Cardiac fibroblast (primary cell): ENCODE data around the gene ARRDC3.

Experiments
- DNase-seq, 2 donors: peaks; one replicate each; pipeline versions ENCODE4 v3.0.0 to v3.0.0-alpha.2; 2010; ENCODE audit warnings: low read depth in 2 of 2
- H3K4me3 ChIP-seq, 2 donors: replicated peaks in 1 of 2; 1 replicate in 1 of 2; 2 replicates in 1 of 2; pipeline ENCODE4 v1.5.1; 2011; ENCODE audit warnings: low read depth in 2 of 2, low read length in 2 of 2, mild to moderate bottlenecking in 2 of 2, moderate library complexity in 1 of 2
- CTCF ChIP-seq: IDR thresholded peaks from one replicate; pipeline ENCODE4 v1.5.1; 2011; ENCODE audit warnings: low read depth, mild to moderate bottlenecking, low read length, inconsistent platforms

Gene ARRDC3

GRCh38 chr5:91383027-91383955, at the start of gene ARRDC3:
ARRDC3 (minus strand) TSS chr5:91383317; CDS start chr5:91383092, 225 bp downstream.
- TF ChIP-seq CTCF: no peak
- peak within 1 kb of the TSS; percentile 80 to 84 for H3K4me3 ChIP-seq

GRCh38 chr5:91430949-91431348, 47.8 kb upstream of the ARRDC3 start:
- no peak for DNase-seq
- no peak for TF ChIP-seq CTCF
- no peak overlapping the region for H3K4me3 ChIP-seq

More at GRCh38 chr5:91383027-91383955, at the start of gene ARRDC3:
- peak; percentile 97 to 98 for DNase-seq

GRCh38 chr5:91424638-91425436, 41.7 kb upstream of the ARRDC3 start:
- no peak for TF ChIP-seq CTCF
- H3K4me3 ChIP-seq: no peak overlapping the region
- DNase-seq: no peak

DNA sequence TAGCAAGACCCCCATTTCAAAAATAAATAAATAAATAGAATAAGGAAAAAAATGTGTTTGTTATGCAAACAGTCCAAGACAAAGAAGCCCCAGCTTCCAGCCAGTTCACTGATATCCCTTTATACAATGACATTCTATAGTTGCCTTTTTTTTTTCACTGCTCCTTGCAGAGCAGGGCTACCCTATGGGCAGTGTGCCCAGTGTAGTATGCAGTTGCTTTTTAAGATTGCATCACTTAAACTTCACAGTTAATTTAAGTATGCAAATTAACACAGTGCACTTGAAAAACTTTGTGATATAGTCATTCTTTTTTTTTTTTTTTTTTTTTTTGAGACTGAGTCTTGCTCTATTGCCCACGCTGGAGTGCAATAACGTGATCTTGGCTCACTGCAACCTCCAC, 40.8 kb upstream of the ARRDC3 start:
- DNase-seq: no peak

DNA sequence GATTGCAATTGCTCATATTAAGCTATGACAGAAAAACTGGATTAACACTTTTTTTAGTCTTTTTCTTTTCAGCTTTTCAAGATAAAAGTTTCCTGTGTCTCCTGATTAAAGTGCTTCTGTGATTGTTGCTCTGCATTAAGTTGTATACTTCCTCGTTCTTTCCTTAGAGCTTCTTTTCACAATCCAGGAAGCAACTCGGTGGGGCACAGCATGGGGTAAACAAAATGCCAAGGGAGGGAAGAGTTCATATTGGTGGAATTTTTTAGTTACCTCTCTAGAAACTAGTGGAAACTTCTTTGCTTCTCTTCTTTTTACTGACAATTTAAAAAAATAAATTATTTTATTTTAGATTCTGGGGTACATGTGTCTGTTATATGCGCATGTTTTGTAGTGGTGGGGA, 37.8 kb upstream of the ARRDC3 start:
- no peak for TF ChIP-seq CTCF
- no peak for DNase-seq

More for the DNA sequence above, 40.8 kb upstream of the ARRDC3 start:
- no peak for TF ChIP-seq CTCF
- no peak overlapping the region for H3K4me3 ChIP-seq

DNA sequence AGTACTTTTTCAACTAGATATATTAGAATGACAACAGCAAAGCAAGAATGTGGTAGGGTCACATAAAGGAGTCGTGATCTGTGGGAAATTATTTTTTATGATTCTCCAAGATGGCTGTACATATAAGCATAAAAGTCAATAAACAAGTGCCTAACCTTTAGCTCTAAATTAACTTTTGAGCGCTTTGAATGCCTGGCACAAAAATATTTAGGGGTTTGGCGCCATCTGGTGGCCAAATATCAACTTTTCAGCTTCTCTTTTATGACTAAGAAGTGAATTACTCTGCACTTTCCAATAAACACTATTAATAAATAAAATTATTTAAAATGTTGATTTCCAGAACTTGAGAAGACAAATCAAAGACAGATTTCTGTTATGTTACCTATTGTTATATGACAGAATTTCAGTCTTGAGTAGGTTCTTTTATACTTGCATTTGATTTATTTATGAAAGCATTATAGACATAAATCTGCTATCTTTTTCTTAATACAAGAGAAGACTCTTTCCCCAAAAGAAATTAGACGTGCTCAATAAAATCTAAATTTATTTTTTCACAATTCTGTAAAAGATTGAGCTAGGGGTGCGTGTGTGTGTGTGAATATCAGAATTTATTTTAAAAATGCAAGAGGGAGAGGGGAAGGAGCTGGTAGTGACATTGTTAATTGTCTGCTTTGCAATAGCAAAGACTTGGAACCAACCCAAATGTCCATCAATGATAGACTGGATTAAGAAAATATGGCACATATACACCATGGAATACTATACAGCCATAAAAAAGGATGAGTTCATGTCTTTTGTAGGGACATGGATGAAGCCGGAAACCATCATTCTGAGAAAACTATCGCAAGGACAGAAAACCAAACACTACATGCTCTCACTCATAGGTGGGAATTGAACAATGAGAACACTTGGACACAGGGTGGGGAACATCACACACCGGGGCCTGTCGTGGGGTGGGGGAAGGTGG, 36.7 kb upstream of the ARRDC3 start:
- peak; percentile 76 to 81 for DNase-seq
- H3K4me3 ChIP-seq: no peak overlapping the region
- TF ChIP-seq CTCF: peak; percentile 48

More for the DNA sequence above, 37.8 kb upstream of the ARRDC3 start:
- H3K4me3 ChIP-seq: no peak overlapping the region
